Activated T-cell treated with anti-CD3 and anti-CD28 coated beads, Interleukin-2, amount 50 U/mL, for 4 hours (primary cell): ENCODE data around the gene TGIF1. TPM values are rescaled to one million over a fixed set of nuclear protein-coding genes. Genes with fewer than 3 reads are reported as not detected.
A peak's percentile ranks its signal among the peaks of the same experiment; 100 is the strongest.

Experiments used
- ATAC-seq, 2 donors: fragments of 200-7000 bp; cut with Tn5 transposase; one replicate each; pipeline ENCODE4 v1.10.0; 2021
- DNase-seq: peaks from one replicate; pipeline ENCODE4 v3.0.0-alpha.2; 2020
- H3K27me3 Mint-ChIP-seq: one replicate; pipeline ENCODE4 v1.8.0; 2021; ENCODE audit warnings: low read depth, mixed read lengths
- H3K36me3 Mint-ChIP-seq: one replicate; pipeline ENCODE4 v1.8.0; 2022; ENCODE audit warnings: mixed read lengths; ENCODE audit not compliant: insufficient read depth
- H3K4me1 Mint-ChIP-seq: one replicate; pipeline ENCODE4 v1.8.0; 2021; ENCODE audit warnings: low read depth, mixed read lengths
- H3K4me3 Mint-ChIP-seq: one replicate; pipeline ENCODE4 v1.8.0; 2021; ENCODE audit warnings: mild to moderate bottlenecking, moderate library complexity, mixed read lengths
- H3K9me3 Mint-ChIP-seq: one replicate; pipeline ENCODE4 v1.8.0; 2021; ENCODE audit warnings: mixed read lengths
- total RNA-seq, 3 donors: library from RNA; stranded (reverse); gene quantifications; one replicate each; pipeline ENCODE4 v1.2.1, GENCODE V29; 2021

TGIF1 gene
- total RNA-seq, 3 donors from 2014 or later, result 19.8 to 35.0 (median 34.8) TPM

GRCh38 chr18:3494569-3494968 lies 44.6 kb downstream of the TGIF1 start:
- Mint-ChIP-seq H3K9me3 (no peaks in the 10 kb centered on the region), H3K4me3 (no peak overlapping the region), H3K4me1 (peaks cover 18% of the 10 kb centered on the region), H3K36me3 (no peaks in the 10 kb centered on the region), H3K27me3 (peaks cover 24% of the 10 kb centered on the region)
- ATAC-seq (no peak), DNase-seq (no peak)

GRCh38 chr18:3495691-3496430 lies 45.9 kb downstream of the TGIF1 start:
- H3K4me3 Mint-ChIP-seq, result no peak overlapping the region

GRCh38 chr18:3498698-3499471 lies 48.9 kb downstream of the TGIF1 start:
- DNase-seq (no peak), ATAC-seq (peak; percentile 63 to 72)
- peaks cover 19% of the 10 kb centered on the region for H3K4me1 Mint-ChIP-seq
- peaks cover 31% of the 10 kb centered on the region for H3K27me3 Mint-ChIP-seq
- H3K9me3 Mint-ChIP-seq, result no peaks in the 10 kb centered on the region
- peak overlapping the region; percentile 63 for H3K4me3 Mint-ChIP-seq
- H3K36me3 Mint-ChIP-seq, result no peaks in the 10 kb centered on the region

More at GRCh38 chr18:3495691-3496430, 45.9 kb downstream of the TGIF1 start:
- peaks cover 28% of the 10 kb centered on the region for H3K27me3 Mint-ChIP-seq
- no peaks in the 10 kb centered on the region for H3K9me3 Mint-ChIP-seq
- DNase-seq (no peak), ATAC-seq (no peak)
- no peaks in the 10 kb centered on the region for H3K36me3 Mint-ChIP-seq
- H3K4me1 Mint-ChIP-seq, result peaks cover 21% of the 10 kb centered on the region

GRCh38 chr18:3499501-3499900 lies 49.5 kb downstream of the TGIF1 start:
- Mint-ChIP-seq H3K9me3 (no peaks in the 10 kb centered on the region), H3K27me3 (peaks cover 31% of the 10 kb centered on the region), H3K36me3 (no peaks in the 10 kb centered on the region), H3K4me1 (peaks cover 17% of the 10 kb centered on the region), H3K4me3 (peak overlapping the region; percentile 56)
- peak; percentile 23 to 37 for ATAC-seq
- DNase-seq, result no peak

- ATAC-seq (no peak), DNase-seq (no peak)
- H3K4me3 Mint-ChIP-seq, result no peak overlapping the region
- H3K9me3 Mint-ChIP-seq, result no peaks in the 10 kb centered on the region
- H3K27me3 Mint-ChIP-seq, result peaks cover 28% of the 10 kb centered on the region
- H3K4me1 Mint-ChIP-seq, result peaks cover 14% of the 10 kb centered on the region
- no peaks in the 10 kb centered on the region for H3K36me3 Mint-ChIP-seq
Observed at GRCh38 chr18:3500016-3500415, 50.0 kb downstream of the TGIF1 start.

- Mint-ChIP-seq H3K4me1 (peaks cover 10% of the 10 kb centered on the region), H3K4me3 (no peak overlapping the region), H3K36me3 (no peaks in the 10 kb centered on the region), H3K9me3 (no peaks in the 10 kb centered on the region), H3K27me3 (peaks cover 24% of the 10 kb centered on the region)
- peak in 1 of 2 donors; percentile 39 for ATAC-seq
- no peak for DNase-seq
Observed at GRCh38 chr18:3502650-3503049, 52.7 kb downstream of the TGIF1 start.

GRCh38 chr18:3504637-3505036 lies 54.7 kb downstream of the TGIF1 start:
- no peaks in the 10 kb centered on the region for H3K36me3 Mint-ChIP-seq

GRCh38 chr18:3508576-3509549 lies 58.9 kb downstream of the TGIF1 start:
- H3K36me3 Mint-ChIP-seq, result no peaks in the 10 kb centered on the region
- no peak for DNase-seq
- H3K4me3 Mint-ChIP-seq, result no peak overlapping the region
- no peak for ATAC-seq
- no peaks in the 10 kb centered on the region for H3K27me3 Mint-ChIP-seq
- peaks cover 10% of the 10 kb centered on the region for H3K4me1 Mint-ChIP-seq
- no peaks in the 10 kb centered on the region for H3K9me3 Mint-ChIP-seq

More at GRCh38 chr18:3504637-3505036, 54.7 kb downstream of the TGIF1 start:
- no peaks in the 10 kb centered on the region for H3K9me3 Mint-ChIP-seq
- DNase-seq (no peak), ATAC-seq (no peak)
- no peak overlapping the region for H3K4me3 Mint-ChIP-seq
- peaks cover 12% of the 10 kb centered on the region for H3K27me3 Mint-ChIP-seq
- peaks cover 2% of the 10 kb centered on the region for H3K4me1 Mint-ChIP-seq

Other genes with a start within 250 kb of the TGIF1 start
- gene MYOM1, start 230.2 kb upstream of the TGIF1 start, total RNA-seq, result under 1 TPM; 0.16 to 0.42 (median 0.25) TPM
- 100 to 1,000 TPM; 166 to 171 (median 169) TPM for gene MYL12A, start 202.4 kb upstream of the TGIF1 start, total RNA-seq
- 100 to 1,000 TPM; 190 to 203 (median 194) TPM for gene MYL12B, start 188.0 kb upstream of the TGIF1 start, total RNA-seq